ENCODE results near the gene VPS13C. TPM values are rescaled to one million over a fixed set of nuclear protein-coding genes. Genes with fewer than 3 reads are reported as not detected.

VPS13C gene
- total RNA-seq, 1 donor from 2014 or later = 30.2 TPM

DNA sequence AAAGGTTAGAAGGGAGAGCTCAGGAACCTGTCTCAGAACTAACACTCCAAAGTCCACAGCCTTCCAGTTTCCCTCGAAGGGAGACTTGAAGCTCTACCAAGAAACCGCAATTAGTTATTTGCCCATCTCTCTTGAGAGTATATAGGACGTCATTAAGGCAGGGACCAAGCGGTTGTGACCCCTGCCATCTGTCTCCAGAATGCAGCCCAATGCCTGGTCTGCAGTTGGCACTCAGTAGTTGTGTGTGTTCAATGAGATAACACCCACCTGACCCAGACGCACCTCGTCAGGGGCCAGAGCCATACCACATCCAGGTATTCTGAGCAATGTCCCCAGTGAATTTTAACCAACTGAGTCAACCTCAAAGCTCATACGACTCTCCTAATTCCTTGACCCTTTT, 251.0 kb downstream of the VPS13C start:
- DNase-seq (ENCODE audit: low read depth) = no peak
- H3K4me3 ChIP-seq (ENCODE audit: low read depth, low read length) = no peak overlapping the region
- TF ChIP-seq, protein P1, sequence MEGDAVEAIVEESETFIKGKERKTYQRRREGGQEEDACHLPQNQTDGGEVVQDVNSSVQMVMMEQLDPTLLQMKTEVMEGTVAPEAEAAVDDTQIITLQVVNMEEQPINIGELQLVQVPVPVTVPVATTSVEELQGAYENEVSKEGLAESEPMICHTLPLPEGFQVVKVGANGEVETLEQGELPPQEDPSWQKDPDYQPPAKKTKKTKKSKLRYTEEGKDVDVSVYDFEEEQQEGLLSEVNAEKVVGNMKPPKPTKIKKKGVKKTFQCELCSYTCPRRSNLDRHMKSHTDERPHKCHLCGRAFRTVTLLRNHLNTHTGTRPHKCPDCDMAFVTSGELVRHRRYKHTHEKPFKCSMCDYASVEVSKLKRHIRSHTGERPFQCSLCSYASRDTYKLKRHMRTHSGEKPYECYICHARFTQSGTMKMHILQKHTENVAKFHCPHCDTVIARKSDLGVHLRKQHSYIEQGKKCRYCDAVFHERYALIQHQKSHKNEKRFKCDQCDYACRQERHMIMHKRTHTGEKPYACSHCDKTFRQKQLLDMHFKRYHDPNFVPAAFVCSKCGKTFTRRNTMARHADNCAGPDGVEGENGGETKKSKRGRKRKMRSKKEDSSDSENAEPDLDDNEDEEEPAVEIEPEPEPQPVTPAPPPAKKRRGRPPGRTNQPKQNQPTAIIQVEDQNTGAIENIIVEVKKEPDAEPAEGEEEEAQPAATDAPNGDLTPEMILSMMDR (conservative IDR thresholded peaks at IDR 0.05; ENCODE audit: low read depth, low read length) = no peak

DNA sequence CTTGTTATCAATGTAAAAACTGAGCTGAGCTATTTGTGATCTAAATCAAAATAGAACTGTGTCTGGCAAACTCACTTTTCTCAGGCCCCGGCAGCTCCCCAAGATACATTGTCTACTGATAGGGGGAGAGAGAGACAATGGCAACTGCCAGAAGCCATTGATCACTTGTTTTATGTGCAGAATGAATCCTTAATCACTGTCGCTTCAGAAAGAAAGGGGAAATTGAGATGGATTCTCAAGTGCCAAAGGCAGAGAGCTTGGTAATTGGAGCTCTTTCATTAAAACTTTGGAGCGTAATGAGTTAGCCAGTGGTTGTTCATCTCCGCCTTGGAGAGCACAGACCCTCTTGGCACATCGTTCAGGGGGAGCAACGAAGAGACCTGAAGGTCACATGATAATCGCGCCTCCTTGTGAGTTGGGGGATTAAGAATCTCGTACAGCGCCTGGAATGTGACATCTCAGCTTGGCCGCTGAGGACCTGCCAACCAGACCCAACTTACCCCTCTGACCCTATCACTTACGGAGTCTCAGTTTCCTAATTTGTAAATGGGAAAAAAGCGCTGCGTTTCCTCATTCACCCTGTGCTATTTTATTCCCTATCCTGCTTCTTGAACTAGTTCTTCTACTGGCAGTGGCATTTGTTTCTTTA, 252.8 kb downstream of the VPS13C start:
- TF ChIP-seq, protein P1 (conservative IDR thresholded peaks at IDR 0.05; ENCODE audit: low read depth, low read length) = no peak
- H3K4me3 ChIP-seq (ENCODE audit: low read depth, low read length) = no peak overlapping the region
- no peak for DNase-seq (ENCODE audit: low read depth)

Other genes starting within 250 kb of the VPS13C start
- gene C2CD4A, start 6.5 kb upstream of the VPS13C start, total RNA-seq = 0.07 and 0.35 TPM in 2 replicates
- gene C2CD4B, start 104.8 kb upstream of the VPS13C start, total RNA-seq = 0.07 and 0.12 TPM in 2 replicates